Activated CD4-positive, alpha-beta memory T cell treated with anti-CD3 and anti-CD28 coated beads, Interleukin-2, amount 10 ng/mL, durations not matched to agents 7 days and 5 days (primary cell): ENCODE data around the gene KCMF1. TPM values are rescaled to one million over a fixed set of nuclear protein-coding genes. Genes with fewer than 3 reads are reported as not detected.
A peak's percentile ranks its signal among the peaks of the same experiment; 100 is the strongest.
"Not testable (repeated sequence)": the region's sequence is repeated elsewhere in the genome, so short reads cannot be mapped to it uniquely, and the experiment has no call there.

Experiments used
- CTCF ChIA-PET: fragments of 350-600 bp; sonication (Branson Sonifier 250); formaldehyde crosslinking; loops from one replicate; lab custom pipeline; 2021; ENCODE audit warnings: antibody characterized with exemption, inconsistent platforms; lab: Charles Lee
- POLR2A ChIA-PET: fragments of 350-600 bp; sonication (Branson Sonifier 250); formaldehyde crosslinking; loops from one replicate; lab custom pipeline; 2021; ENCODE audit warnings: antibody characterized with exemption; lab: Charles Lee
- DNase-seq: peaks from one replicate; pipeline ENCODE4 v3.0.0-alpha.2; 2020
- H3K27ac Mint-ChIP-seq: one replicate; pipeline ENCODE4 v1.8.0; 2021; ENCODE audit warnings: mild to moderate bottlenecking, mixed read lengths
- H3K27me3 Mint-ChIP-seq: one replicate; pipeline ENCODE4 v1.8.0; 2021; ENCODE audit warnings: mixed read lengths
- H3K36me3 Mint-ChIP-seq: one replicate; pipeline ENCODE4 v1.8.0; 2021; ENCODE audit warnings: low read depth, mixed read lengths
- H3K4me1 Mint-ChIP-seq: one replicate; pipeline ENCODE4 v1.8.0; 2021; ENCODE audit warnings: mixed read lengths
- H3K4me3 Mint-ChIP-seq: one replicate; pipeline ENCODE4 v1.8.0; 2021; ENCODE audit warnings: mild to moderate bottlenecking, mixed read lengths
- H3K9me3 Mint-ChIP-seq: one replicate; pipeline ENCODE4 v1.8.0; 2021; ENCODE audit warnings: mixed read lengths
- total RNA-seq, 2 experiments: library from RNA; stranded (reverse); gene quantifications; one replicate each; pipeline ENCODE4 v1.2.3, GENCODE V29; 2021

Gene KCMF1
- total RNA-seq, 2 experiments from 2014 or later, result 87.0 to 92.9 TPM

DNA sequence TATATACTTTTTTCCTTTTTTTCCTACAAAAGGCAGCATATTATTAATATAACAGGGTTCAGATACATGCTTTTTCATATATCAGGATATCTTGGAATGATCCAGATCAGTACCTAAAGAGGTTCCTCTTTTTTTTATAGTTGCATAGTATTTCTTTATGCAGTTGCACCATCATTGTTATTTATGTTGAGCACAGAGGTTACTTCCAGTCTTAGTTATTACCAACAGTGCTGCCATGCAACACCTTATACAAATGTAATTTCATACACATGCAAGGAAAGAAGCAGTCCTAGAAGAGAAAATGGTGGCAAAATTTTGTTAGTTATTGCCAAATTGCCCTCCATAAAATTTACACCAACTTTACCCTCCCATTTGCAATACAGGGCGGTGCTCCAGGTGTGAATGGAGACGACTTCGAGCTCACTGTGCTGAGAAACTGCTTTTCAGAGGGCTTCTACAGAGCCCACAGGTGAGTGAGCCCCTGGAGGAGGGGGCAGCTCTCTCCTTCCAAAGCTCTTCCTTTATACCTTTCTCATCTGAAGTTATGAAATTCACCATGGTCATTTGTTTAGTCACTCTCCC, 30.0 kb upstream of the KCMF1 start:
- POLR2A ChIA-PET, result interaction anchor here (0.6 to 12.0 kb wide), 9 partner anchors 10 to 289 kb away, joined by 4 to 351 read pairs (median 22); partner anchors contain the start of genes KCMF1, TMSB10 and TRABD2A
- peaks cover 62% of the 10 kb centered on the region for H3K4me1 Mint-ChIP-seq
- H3K27me3 Mint-ChIP-seq, result no peaks in the 10 kb centered on the region
- CTCF ChIA-PET, result interaction anchor here (1.1 to 5.6 kb wide), 4 partner anchors 15 to 75 kb away, joined by 3 to 93 read pairs (median 5); no protein-coding TSS in a partner anchor
- H3K36me3 Mint-ChIP-seq, result peaks cover 19% of the 10 kb centered on the region
- H3K27ac Mint-ChIP-seq, result peak overlapping the region; percentile 40
- no peak for DNase-seq
- no peak overlapping the region for H3K4me3 Mint-ChIP-seq
- no peaks in the 10 kb centered on the region for H3K9me3 Mint-ChIP-seq

DNA sequence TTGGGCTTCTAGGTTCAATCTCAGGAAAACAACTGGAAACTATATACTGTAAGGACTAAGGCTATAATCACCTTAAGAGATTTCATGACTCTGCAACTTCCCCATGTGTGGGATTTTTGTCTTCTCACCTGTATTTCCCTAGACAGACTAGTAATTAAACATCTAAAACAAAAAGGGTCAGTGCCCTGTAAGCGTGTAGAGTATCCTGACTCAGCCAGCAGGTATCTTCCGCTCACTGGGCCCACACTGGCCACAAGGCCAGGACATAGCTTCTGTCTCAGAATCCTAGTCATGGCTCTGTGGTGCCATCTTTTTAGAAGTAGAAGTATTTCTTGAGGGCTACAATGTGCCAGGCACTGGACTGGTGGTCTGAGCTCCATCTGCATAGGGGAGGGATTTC, 28.8 kb upstream of the KCMF1 start:
- ChIA-PET POLR2A (interaction anchor here (2.9 to 12.0 kb wide), 4 partner anchors 17 to 36 kb away, joined by 24 to 351 read pairs (median 104); partner anchors contain the start of genes KCMF1 and TMSB10), CTCF (interaction anchor here (0.8 to 1.5 kb wide), 3 partner anchors 16 to 36 kb away, joined by 3 to 10 read pairs (median 5); no protein-coding TSS in a partner anchor)
- Mint-ChIP-seq H3K4me1 (peaks cover 62% of the 10 kb centered on the region), H3K27ac (no peak overlapping the region), H3K36me3 (peaks cover 19% of the 10 kb centered on the region), H3K9me3 (no peaks in the 10 kb centered on the region), H3K27me3 (no peaks in the 10 kb centered on the region), H3K4me3 (no peak overlapping the region)
- DNase-seq, result no peak

DNA sequence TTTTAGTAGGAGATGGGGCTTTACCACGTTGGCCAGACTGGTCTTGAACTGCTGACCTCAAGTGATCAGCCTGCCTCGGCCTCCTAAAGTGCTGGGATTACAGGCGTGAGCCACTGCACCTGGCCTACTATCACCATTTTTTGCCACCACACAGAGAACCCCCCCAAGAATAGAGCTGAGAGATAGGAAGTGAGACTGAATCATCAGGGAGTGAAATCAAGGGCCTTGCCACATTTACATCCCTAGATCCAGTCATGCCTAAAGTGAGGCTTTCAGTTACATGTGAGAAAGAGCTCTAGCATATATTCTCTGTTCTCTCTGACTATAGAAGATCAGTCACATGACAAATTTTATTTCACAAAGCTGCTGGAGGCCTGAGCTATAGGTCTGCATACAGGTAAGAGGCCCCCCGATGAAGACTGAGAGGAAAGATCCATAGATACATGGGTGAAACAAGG, 28.0 kb upstream of the KCMF1 start:
- Mint-ChIP-seq H3K36me3 (peaks cover 19% of the 10 kb centered on the region), H3K27ac (no peak overlapping the region), H3K4me1 (peaks cover 60% of the 10 kb centered on the region), H3K4me3 (no peak overlapping the region), H3K27me3 (no peaks in the 10 kb centered on the region), H3K9me3 (no peaks in the 10 kb centered on the region)
- CTCF ChIA-PET, result interaction anchor here (0.8 to 1.5 kb wide), 2 partner anchors 17 to 36 kb away, joined by 3 to 10 read pairs; no protein-coding TSS in a partner anchor
- POLR2A ChIA-PET, result interaction anchor here (0.6 to 12.0 kb wide), 6 partner anchors 14 to 427 kb away, joined by 3 to 351 read pairs (median 48); partner anchors contain the start of genes DNAH6, KCMF1 and TMSB10
- DNase-seq, result no peak

DNA sequence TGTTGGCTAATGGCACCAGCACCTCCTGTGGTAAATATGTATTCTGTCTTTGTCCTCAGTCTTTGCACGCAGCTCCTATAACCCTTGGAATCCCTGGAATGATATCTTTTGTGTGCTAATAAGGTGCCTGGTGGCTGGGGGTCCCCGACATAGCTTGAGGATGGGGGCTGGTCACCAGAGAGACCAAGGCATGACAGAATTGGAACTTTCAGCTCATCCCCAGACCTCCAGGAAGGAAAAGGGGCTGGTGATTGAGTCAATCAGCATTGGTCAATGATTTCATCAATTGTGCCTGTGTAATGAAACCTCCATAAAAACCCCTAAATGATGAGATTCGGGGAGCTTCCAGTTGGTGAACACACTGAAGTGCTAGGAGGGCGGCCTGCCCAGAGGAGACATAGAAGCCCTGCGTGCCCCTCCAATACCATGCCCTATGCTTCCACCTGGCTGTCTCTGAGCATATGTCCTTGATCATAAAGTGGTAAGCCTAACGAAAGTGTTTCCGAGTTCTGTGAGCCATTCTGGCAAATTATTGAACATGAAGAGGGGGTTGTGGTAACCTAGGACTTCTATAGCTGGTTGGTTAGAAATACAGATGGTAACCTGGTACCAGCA, 26.6 kb upstream of the KCMF1 start:
- Mint-ChIP-seq H3K9me3 (no peaks in the 10 kb centered on the region), H3K27ac (peak overlapping the region; percentile 73), H3K4me1 (peaks cover 49% of the 10 kb centered on the region), H3K36me3 (peaks cover 19% of the 10 kb centered on the region), H3K27me3 (no peaks in the 10 kb centered on the region), H3K4me3 (no peak overlapping the region)
- ChIA-PET POLR2A (interaction anchor here (3.7 to 12.0 kb wide), 3 partner anchors 14 to 26 kb away, joined by 21 to 351 read pairs (median 34); partner anchors contain the start of gene KCMF1), CTCF (interaction anchor here (2.7 to 4.2 kb wide), 2 partner anchors 19 to 25 kb away, joined by 12 to 50 read pairs; no protein-coding TSS in a partner anchor)
- no peak for DNase-seq

DNA sequence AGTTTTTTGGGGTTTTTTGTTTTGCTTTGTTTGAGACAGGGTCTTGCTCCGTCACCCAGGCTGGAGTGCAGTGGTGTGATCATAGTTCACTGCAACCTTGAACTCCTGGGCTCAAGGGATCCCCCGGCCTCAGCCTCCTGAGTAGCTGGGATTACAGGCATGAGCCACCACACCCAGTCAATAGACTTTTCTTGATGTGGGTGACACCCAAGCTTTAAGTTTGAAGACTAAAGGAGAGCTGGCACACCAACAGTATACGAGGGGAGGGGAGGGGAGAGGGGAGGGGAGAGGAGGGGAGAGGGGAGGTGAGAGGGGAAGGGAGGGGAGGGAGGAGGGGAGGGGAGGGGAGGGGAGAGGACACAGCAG, 25.1 kb upstream of the KCMF1 start:
- ChIA-PET CTCF (interaction anchor here (1.0 to 4.2 kb wide), 8 partner anchors 11 to 70 kb away, joined by 3 to 50 read pairs (median 5); no protein-coding TSS in a partner anchor), POLR2A (interaction anchor here (0.7 to 12.0 kb wide), 14 partner anchors 8 to 487 kb away, joined by 3 to 351 read pairs (median 8); partner anchors contain the start of genes KCMF1, SUCLG1, TGOLN2 and TMSB10)
- peaks cover 39% of the 10 kb centered on the region for H3K4me1 Mint-ChIP-seq
- DNase-seq, H3K9me3 Mint-ChIP-seq, H3K27me3 Mint-ChIP-seq, H3K4me3 Mint-ChIP-seq: not testable (repeated sequence)
- peak overlapping the region; percentile 89 for H3K27ac Mint-ChIP-seq
- H3K36me3 Mint-ChIP-seq, result peaks cover 19% of the 10 kb centered on the region

DNA sequence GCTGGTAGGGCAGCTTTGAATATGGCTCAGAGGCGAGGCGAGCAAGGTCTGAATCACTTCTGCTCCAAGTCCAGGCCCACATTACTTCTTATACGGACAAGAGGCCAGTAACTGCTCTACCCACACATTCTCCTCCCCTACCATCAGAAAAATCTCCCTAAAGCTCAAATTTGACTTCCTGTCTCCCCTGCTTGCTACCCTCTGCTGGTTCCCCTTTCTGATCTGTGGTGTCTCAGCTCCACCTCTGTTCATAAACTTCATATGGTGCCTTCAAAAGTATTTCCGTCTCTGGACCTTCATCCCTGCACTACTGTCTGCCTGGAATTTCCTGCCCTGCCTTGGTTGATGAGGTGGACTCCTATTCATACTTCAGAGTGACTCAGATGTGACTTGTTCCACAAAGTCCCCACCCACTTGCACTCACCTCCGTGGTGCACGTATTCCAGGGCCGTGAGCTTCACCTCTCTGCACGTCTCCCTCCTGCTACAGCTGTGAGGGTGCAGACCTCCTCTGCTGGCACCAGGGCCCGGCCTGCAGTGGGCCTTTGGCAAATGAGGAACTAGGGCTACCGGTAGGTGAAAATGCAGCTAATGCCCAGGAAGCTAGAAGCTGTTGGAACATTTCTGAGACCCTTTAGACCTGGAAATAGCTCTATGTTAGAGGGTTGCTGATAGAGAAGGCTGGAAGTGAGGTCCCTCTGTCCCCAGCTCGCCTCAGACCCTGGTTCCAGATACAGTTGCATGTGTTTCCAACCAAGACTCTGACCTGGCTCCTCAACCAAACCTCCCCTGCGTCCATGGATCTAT, 24.6 kb upstream of the KCMF1 start:
- no peaks in the 10 kb centered on the region for H3K9me3 Mint-ChIP-seq
- ChIA-PET POLR2A (interaction anchor here (0.7 to 12.0 kb wide), 17 partner anchors 9 to 487 kb away, joined by 3 to 351 read pairs (median 5); partner anchors contain the start of genes KCMF1, SUCLG1, TGOLN2 and TMSB10), CTCF (interaction anchor here (0.7 to 4.2 kb wide), 9 partner anchors 12 to 120 kb away, joined by 3 to 50 read pairs (median 5); no protein-coding TSS in a partner anchor)
- H3K27me3 Mint-ChIP-seq, result no peaks in the 10 kb centered on the region
- H3K4me1 Mint-ChIP-seq, result peaks cover 42% of the 10 kb centered on the region
- H3K36me3 Mint-ChIP-seq, result peaks cover 19% of the 10 kb centered on the region
- DNase-seq, result peak; percentile 69
- H3K27ac Mint-ChIP-seq, result peak overlapping the region; percentile 89
- H3K4me3 Mint-ChIP-seq, result peak overlapping the region; percentile 31

DNA sequence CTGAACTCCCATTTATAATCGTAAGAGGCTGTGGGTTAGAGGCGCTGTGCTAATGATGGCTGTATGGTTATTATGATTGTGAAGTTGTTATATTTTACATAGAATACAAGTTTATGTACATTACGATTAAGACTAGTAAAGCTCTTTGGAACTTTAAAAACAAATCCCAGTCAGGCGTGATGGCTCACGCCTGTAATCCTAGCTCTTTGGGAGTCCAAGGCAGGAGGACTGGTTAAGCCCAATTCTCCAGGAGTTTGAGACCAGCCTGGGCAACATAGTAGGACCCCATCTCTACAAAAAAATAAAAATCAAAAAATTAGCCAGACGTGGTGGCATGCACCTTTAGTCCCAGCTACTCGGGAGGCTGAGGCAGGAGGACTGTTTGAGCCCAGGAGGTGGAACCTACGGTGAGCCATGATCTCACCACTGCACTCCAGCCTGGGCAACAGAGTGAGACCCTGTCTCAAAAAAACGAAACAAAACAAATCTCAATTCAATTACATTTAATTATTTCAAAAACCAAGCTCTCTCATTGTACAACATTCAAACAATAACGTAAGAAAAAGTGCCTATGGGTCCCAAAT, 23.9 kb upstream of the KCMF1 start:
- no peaks in the 10 kb centered on the region for H3K27me3 Mint-ChIP-seq
- DNase-seq, result no peak

DNA sequence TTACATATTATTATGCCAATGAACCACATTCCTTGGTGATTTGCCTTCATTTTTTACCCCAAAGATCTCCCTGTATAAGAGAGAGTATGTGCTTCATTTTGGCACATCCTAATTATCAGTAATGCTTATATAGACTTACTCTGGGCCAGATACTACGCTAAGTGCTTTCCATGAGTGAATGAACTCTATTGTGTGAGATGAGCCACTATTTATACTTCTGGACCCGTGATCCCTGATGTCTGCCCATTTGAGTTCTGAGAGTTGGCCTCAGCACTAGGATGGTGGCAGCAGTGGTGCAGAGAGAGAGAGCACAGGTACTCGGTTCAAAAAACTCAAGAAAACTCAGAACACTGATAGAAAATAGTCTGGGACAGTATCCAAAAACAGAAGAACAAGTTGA, 17.4 kb upstream of the KCMF1 start:
- POLR2A ChIA-PET, result interaction anchor here (1.6 to 3.2 kb wide), 2 partner anchors 14 to 16 kb away, joined by 9 to 10 read pairs; no protein-coding TSS in a partner anchor
- Mint-ChIP-seq H3K36me3 (peaks cover 14% of the 10 kb centered on the region), H3K27me3 (no peaks in the 10 kb centered on the region), H3K9me3 (no peaks in the 10 kb centered on the region), H3K4me1 (peaks cover 7% of the 10 kb centered on the region), H3K4me3 (no peak overlapping the region), H3K27ac (no peak overlapping the region)
- no peak for DNase-seq
- CTCF ChIA-PET, result interaction anchor here (1.6 kb wide), 1 partner anchor 28 kb away, joined by 8 read pairs; no protein-coding TSS in a partner anchor

More for the DNA sequence above, 23.9 kb upstream of the KCMF1 start:
- CTCF ChIA-PET, result interaction anchor here (0.7 to 4.2 kb wide), 7 partner anchors 19 to 119 kb away, joined by 3 to 50 read pairs (median 5); no protein-coding TSS in a partner anchor
- Mint-ChIP-seq H3K27ac (peak overlapping the region; percentile 89), H3K9me3 (no peaks in the 10 kb centered on the region), H3K4me3 (peak overlapping the region; percentile 31), H3K36me3 (peaks cover 19% of the 10 kb centered on the region), H3K4me1 (peaks cover 41% of the 10 kb centered on the region)
- POLR2A ChIA-PET, result interaction anchor here (1.0 to 12.0 kb wide), 13 partner anchors 9 to 488 kb away, joined by 3 to 351 read pairs (median 8); partner anchors contain the start of genes KCMF1, SUCLG1, TGOLN2 and TMSB10

DNA sequence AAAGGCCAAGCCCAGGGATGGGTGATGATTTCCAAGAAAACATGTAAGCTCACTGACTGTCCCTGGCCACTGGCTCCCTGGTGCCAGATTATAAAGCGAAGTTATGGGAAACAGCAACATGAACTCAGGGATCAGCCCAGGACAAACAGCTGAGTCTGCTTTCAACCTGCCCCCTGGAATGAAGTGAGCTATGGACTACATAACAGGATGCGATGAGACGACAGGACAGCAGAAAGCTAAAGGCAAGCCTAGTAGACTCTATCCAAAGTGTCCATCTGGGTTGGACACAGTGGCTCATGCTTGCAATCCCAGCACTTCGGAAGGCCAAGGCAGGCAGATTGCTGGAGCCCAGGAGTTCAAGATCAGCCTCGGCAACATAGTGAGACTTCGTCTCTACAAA, 16.6 kb upstream of the KCMF1 start:
- Mint-ChIP-seq H3K9me3 (no peaks in the 10 kb centered on the region), H3K36me3 (peaks cover 17% of the 10 kb centered on the region), H3K27me3 (no peaks in the 10 kb centered on the region), H3K27ac (no peak overlapping the region), H3K4me1 (peaks cover 8% of the 10 kb centered on the region), H3K4me3 (no peak overlapping the region)
- ChIA-PET POLR2A (interaction anchor here (1.6 to 3.2 kb wide), 3 partner anchors 10 to 15 kb away, joined by 3 to 10 read pairs (median 9); no protein-coding TSS in a partner anchor), CTCF (interaction anchor here (1.6 kb wide), 1 partner anchor 29 kb away, joined by 8 read pairs; no protein-coding TSS in a partner anchor)
- no peak for DNase-seq

DNA sequence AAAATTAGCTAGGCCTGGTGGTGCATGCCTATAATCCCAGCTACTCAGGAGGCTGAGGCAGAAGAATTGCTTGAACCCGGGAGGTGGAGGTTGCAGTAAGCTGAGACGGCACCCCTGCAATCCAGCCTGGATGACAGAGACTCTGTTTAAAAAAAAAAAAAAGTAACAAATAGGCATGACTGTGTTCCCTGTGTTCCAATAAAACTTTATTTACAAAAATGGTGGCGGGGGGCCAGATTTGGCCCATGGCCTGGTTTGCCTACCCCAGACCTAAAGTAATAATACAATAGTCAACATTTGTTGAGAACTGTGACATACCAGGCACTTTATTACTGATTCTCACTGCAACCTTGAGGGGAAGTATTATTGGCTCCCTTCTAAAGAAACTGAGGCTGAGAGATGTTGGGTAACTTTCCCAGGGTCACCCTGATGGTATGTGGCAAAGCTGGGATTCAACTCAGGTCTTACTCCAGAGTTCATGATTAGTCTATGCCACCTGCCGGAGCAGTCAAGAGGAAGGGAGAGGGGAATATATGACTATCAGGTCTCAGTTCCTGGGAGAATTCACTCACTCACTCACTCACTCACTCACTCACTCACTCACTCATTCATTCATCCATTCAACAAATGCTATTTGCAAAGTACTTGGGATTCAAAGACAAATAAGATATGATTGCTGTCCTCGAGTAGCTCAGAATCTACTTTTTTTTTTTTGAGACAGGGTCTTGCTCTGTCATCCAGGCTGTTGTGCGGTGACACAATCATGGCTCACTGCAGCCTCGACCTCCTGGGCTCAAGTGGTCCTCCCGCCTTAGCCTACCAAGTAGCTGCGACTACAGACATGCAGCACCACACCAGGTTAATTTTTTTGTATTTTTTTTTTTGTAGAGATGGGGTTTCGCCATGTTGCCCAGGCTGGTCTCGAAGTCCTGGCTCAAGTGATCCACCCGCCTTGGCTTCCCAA, 14.3 kb upstream of the KCMF1 start:
- Mint-ChIP-seq H3K27ac (no peak overlapping the region), H3K36me3 (peaks cover 31% of the 10 kb centered on the region), H3K4me1 (peaks cover 10% of the 10 kb centered on the region), H3K27me3 (no peaks in the 10 kb centered on the region), H3K9me3 (no peaks in the 10 kb centered on the region), H3K4me3 (no peak overlapping the region)
- DNase-seq, result no peak
- ChIA-PET POLR2A (interaction anchor here (0.8 to 5.9 kb wide), 4 partner anchors 10 to 17 kb away, joined by 5 to 46 read pairs (median 22); partner anchors contain the start of gene KCMF1), CTCF (no interaction called here)
